ENCODE results near the gene ZNF624.
"Not testable (repeated sequence)": the region's sequence is repeated elsewhere in the genome, so short reads cannot be mapped to it uniquely, and the experiment has no call there.

DNA sequence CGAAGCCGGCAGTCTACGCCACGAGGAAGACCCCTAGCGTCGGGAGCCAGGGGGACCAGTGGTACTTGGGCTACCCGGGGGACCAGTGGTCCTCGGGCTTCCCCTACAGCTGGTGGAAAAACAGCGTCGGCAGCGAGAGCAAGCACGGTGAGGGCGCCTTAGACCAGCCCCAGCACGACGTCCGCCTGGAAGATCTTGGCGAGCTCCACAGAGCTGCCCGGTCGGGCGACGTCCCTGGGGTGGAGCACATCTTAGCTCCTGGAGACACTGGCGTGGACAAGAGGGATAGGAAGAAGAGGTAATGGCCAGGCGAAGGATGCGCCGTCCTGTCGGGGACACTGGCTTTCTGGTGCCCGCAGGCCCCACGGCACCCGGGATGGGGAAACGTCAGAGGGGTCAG lies 36.8 kb upstream of the ZNF624 start:
- not testable (repeated sequence) for TF ChIP-seq CTCF (conservative IDR thresholded peaks at IDR 0.05); EZH2 (IDR thresholded peaks at IDR 0.05; ENCODE audit: low read depth)
